ENCODE measurements around the gene BTBD7. TPM values are rescaled to one million over a fixed set of nuclear protein-coding genes. Genes with fewer than 3 reads are reported as not detected.

BTBD7 gene
- total RNA-seq, 1 experiment from 2014 or later = 24.7 TPM

- H3K4me1 ChIP-seq (ENCODE audit: control insufficient read depth, insufficient read depth, low read length) = no peaks in the 10 kb centered on the region
- H3K27me3 ChIP-seq (ENCODE audit: control insufficient read depth, insufficient read depth, low read length) = no peaks in the 10 kb centered on the region
- no TSS peak for BruUV-seq (replicated peaks)
- no peak overlapping the region for H3K27ac ChIP-seq (ENCODE audit: low read length)
- ChIA-PET POLR2A (no interaction called here), CTCF (no interaction called here)
- intact Hi-C loops (cut with micrococcal nuclease; ENCODE audit: unreplicated experiment) (no loop called here), in situ Hi-C loops (cut with HindIII; ENCODE audit: low pct_unique_long_range_greater_than_20kb, low sequenced_read_pairs) (no loop called here)
- no peaks in the 10 kb centered on the region for H3K9me3 ChIP-seq (ENCODE audit: control insufficient read depth, insufficient read depth, low read depth, low read length)
- ATAC-seq (no peak), DNase-seq (ENCODE audit: low read depth, low spot score) (no peak)
- TF ChIP-seq SIN3A (IDR thresholded peaks at IDR 0.05; ENCODE audit: borderline replicate concordance, insufficient read depth, low read depth, low read length) (no peak), REST (IDR thresholded peaks at IDR 0.05; ENCODE audit: insufficient read depth in 1 of 2, low read depth in 2 of 2, low read length in 1 of 2) (no peak), POLR2AphosphoS5 (IDR thresholded peaks at IDR 0.05; ENCODE audit: low read depth, low read length) (no peak), TCF7L2 (IDR thresholded peaks at IDR 0.05; ENCODE audit: low read depth, low read length) (no peak), CTCF (IDR thresholded peaks at IDR 0.05) (no peak)
- no peak overlapping the region for H3K4me3 ChIP-seq (ENCODE audit: low read depth in 2 of 2, low read length in 2 of 2)
- no peaks in the 10 kb centered on the region for H3K36me3 ChIP-seq (ENCODE audit: control insufficient read depth, insufficient read depth, low read length)
These were observed 26.0 kb downstream of the BTBD7 start for GRCh38 chr14:93306812-93307211.

- no TSS peak for BruUV-seq (replicated peaks)
- in situ Hi-C loops (cut with HindIII; ENCODE audit: low pct_unique_long_range_greater_than_20kb, low sequenced_read_pairs) (no loop called here), intact Hi-C loops (cut with micrococcal nuclease; ENCODE audit: unreplicated experiment) (no loop called here)
- no peaks in the 10 kb centered on the region for H3K36me3 ChIP-seq (ENCODE audit: control insufficient read depth, insufficient read depth, low read length)
- H3K9me3 ChIP-seq (ENCODE audit: control insufficient read depth, insufficient read depth, low read depth, low read length) = no peaks in the 10 kb centered on the region
- H3K4me1 ChIP-seq (ENCODE audit: control insufficient read depth, insufficient read depth, low read length) = no peaks in the 10 kb centered on the region
- POLR2A ChIA-PET = no interaction called here
- no peak overlapping the region for H3K27ac ChIP-seq (ENCODE audit: low read length)
- TF ChIP-seq REST (IDR thresholded peaks at IDR 0.05; ENCODE audit: insufficient read depth in 1 of 2, low read depth in 2 of 2, low read length in 1 of 2) (no peak), CTCF (IDR thresholded peaks at IDR 0.05) (no peak), POLR2AphosphoS5 (IDR thresholded peaks at IDR 0.05; ENCODE audit: low read depth, low read length) (no peak), SIN3A (IDR thresholded peaks at IDR 0.05; ENCODE audit: borderline replicate concordance, insufficient read depth, low read depth, low read length) (no peak), TCF7L2 (IDR thresholded peaks at IDR 0.05; ENCODE audit: low read depth, low read length) (no peak)
- no peaks in the 10 kb centered on the region for H3K27me3 ChIP-seq (ENCODE audit: control insufficient read depth, insufficient read depth, low read length)
- no peak overlapping the region for H3K4me3 ChIP-seq (ENCODE audit: low read depth in 2 of 2, low read length in 2 of 2)
- DNase-seq (ENCODE audit: low read depth, low spot score) = no peak
- CTCF ChIA-PET = no interaction called here
- no peak for ATAC-seq
These were observed 27.0 kb downstream of the BTBD7 start for GRCh38 chr14:93305725-93306418.

Data from Panc1 (cell line).